HG03060 (cell line): ENCODE data around the gene COL7A1.
A peak's percentile ranks its signal among the peaks of the same experiment; 100 is the strongest.

Experiments used
- ATAC-seq: cut with Tn5 transposase; IDR thresholded peaks from one replicate; pipeline ENCODE4 v1.9.1; 2021; ENCODE audit warnings: low read depth, moderate number of reproducible peaks; ENCODE audit not compliant: unreplicated experiment

The COL7A1 gene

DNA sequence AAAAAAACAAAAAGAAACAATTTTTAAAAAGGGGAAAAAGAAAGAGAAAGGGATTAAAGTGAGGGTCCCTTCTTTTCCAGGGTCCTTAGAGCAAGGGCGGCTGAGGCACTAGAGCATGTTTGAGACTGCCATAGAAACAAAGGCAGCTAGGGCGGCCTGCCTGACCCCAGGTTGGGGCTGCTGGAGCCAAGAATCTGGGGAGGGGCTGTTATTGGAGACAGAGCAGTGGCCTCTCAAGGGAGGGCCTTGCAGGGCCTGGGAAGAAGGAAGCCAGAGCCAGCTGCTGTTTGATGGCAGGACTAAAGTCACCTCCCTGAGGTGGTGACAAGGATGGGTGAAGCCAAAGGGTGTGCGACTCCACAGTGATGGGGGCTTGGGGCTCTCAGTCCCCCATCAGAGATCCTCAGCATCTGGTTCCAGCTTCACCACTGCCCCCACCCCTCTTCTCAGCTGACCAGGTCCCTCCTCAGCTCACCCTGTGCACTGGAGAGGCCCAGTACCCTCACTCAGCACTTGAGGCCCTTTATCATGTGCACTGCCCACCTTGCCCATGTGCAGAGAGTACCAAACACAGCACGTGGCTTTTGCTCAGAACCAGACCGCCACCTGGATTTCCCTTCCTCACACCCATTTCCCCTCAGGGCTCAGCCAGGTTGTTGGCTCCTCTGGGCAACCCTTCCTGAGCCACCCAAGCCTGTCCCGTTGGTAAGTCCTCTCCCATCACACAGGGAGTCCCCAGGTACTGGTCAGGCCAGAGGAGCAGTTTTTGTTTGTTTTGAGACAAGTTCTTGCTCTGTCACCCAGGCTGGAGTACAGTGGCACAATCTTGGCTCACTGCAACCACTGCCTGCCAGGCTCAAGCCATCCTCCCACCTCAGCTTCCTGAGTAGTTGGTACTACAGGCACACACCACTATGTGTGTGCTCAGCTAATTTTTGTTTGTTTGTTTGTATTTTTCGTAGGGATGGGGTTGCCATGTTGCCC is 24.7 kb upstream of the COL7A1 start:
- ATAC-seq, result no peak

DNA sequence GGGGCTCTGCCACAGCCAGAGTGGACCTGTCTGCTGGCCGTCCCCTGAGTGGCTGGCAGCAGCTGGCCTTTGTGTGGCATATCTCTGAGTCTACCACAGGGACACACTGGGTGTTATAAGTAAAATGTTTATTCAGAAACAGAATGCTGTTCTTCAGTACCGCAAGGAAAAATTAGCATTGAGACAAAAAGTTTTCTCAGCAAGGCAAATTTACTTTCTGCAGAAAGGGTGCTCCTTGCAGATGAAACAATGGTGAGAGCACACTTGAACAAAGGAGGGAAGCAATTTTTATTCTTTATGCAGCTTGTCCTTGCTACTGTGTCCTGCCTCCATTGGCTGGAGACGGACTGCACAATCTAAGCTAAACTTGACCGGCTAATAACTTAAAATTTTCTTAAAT is 22.4 kb upstream of the COL7A1 start:
- ATAC-seq, result no peak

DNA sequence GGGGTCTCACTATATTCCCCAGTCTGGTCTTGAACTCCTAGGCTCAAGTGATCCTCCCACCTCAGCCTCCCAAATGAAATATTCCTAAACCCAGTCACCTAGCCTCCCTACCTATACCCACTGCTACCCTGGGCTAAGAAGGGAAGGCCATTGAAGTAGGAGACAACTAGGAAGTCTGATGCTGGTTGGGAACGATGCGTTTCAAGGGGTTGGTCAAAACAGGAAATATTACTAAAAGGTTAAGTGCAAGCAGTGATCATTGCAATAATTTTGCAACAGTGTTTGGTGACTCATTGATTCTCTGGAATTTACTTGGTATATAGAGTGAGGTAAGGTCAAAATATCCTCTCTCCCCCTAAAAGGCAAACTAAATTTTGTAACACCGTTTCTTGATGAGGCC is 18.9 kb upstream of the COL7A1 start:
- no peak for ATAC-seq

DNA sequence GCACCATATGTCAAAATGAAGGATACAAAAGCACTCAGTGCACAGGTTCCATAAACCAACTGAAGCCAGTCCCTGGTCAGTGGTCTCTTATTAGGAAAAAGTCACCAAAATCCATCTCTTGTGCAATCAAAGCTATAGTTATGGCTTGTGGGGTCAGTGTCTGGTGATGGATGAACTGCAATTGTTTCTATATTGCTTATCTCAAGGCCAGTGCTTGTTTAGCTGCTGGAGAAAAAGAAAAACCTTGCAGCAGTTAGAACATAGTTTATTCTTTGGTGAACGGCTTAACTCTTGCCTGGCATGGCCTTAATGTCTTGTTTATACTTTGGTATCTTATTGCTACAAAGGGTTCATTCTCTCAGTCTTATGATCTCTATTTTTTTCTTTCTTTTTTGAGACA is 17.2 kb upstream of the COL7A1 start:
- no peak for ATAC-seq

DNA sequence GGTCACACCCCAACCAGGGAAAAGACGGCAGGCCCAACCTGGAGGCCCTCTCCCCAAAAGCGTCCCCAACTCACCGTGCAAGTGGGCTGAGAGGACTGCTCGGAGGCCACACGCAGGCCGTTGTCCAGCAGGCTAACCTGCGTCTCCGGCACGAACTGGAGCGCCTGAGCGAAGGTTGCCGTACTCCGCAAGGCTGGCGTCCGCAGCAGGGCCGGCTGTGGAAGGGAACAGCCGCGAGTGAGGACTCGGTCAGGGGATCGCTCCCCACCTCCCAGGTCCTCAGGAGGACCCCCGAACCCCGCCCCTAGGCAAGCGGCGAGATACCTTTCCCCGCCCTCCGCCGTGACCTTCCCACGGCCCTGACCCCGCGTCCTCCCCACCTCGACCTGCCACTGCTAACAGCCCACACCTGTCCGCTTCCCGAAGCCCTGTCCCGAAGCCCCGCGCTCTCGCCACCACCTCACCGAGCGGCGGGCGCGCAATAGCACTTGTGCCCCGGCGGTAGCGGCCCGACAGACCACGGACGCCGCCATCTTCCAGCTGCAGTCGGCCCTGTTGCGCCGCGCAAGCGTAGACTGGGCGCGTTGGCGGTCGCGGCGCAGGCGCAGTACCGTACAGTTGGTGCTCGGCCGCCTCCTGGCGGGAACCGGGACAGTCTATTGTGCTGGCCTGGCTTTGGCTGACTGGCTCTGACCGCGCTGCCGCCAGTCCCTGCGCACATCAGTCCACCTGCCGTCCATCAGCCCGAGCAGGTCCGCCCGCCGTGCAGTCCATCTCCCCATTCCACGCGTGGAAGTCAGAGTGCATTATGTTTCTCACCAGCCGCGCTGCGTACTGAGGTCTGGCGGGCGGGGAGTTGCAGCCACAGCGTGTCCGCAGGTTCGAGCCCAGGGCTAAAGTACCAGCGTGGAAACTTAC is 14.2 kb upstream of the COL7A1 start, which contains the start of gene UQCRC1:
TSS of gene UQCRC1 (minus strand) at position 559 of the 918 bp plus-strand sequence. CDS start at position 533, 26 bp downstream.
- ATAC-seq, result peak; percentile 73

DNA sequence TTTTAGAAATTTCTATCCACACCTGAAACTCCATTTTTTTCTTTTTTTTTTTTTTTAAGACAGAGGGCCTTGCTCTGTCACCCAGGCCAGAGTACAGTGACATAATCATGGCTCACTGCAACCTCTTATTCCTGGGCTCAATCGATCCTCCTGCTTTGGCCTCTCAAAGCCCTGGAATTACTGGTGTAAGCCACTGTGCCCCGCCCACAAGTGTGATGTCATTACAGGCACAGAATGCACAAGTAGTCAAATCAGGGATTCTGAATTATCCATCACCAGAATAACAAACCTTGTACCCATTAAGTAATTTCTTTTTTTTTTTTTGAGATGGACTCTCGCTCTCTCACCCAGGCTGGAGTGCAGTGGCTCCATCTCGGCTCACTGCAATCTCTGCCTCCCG is 12.4 kb upstream of the COL7A1 start:
- ATAC-seq, result no peak

DNA sequence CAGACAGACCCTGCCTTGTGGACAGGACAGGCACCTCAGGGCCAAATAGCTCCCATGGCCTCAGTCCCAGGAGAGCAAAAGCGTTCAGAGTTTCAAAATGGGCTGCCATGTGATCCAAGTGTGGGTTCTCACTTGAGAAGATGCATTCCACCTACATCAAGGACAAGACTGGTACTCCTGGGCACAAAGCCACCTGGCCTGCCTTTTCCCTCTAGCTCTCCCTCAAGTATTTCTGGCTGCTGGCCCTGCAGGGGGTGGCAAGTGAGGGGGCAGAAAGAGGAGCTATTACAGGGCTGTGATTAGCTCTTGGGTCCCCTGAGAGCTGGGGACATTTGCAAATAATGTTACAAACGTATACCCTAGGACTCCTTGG is 6.5 kb upstream of the COL7A1 start:
- no peak for ATAC-seq

DNA sequence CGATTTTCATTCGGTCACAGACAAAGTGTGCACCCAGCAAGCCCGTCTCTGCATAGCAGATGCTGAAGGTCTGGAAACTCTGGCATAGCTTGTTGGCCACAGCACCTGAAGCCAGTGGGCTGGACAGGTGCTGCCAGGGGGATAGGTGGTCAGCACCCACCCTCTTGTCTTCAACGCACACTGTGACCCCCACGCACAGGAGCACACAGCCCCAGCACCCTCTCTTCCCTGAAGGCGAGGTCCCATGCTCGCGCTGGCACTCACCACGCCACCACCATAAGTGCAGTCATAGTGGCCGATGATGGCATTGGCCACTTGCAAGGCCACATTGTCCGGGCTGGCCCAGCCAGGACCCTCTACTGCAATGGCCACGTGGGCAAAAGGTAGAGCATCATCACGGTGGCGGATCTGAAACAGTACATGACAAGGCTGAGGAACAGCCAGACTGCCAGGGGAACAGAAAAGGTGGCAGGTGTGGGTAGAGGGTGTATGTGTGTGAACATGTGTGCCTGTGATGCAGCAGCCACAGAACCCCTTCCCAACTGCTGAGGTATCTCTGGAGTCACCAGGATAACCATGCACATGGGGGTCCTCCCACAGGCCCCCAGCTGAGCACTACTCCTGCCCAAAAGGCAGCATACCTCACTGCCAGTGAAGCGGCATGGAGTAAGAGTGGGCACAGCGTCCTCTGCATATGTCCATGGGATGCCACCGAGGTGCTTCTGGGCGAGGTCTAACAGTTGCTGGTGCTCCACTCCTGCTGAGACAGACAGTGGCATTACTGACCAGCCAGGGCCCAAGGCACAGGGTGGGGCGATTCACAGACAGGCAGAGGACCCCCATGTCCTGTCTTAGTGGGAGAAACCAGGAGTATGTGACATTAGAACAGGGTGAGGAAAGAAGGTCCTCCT is 5.8 kb upstream of the COL7A1 start:
- no peak for ATAC-seq

DNA sequence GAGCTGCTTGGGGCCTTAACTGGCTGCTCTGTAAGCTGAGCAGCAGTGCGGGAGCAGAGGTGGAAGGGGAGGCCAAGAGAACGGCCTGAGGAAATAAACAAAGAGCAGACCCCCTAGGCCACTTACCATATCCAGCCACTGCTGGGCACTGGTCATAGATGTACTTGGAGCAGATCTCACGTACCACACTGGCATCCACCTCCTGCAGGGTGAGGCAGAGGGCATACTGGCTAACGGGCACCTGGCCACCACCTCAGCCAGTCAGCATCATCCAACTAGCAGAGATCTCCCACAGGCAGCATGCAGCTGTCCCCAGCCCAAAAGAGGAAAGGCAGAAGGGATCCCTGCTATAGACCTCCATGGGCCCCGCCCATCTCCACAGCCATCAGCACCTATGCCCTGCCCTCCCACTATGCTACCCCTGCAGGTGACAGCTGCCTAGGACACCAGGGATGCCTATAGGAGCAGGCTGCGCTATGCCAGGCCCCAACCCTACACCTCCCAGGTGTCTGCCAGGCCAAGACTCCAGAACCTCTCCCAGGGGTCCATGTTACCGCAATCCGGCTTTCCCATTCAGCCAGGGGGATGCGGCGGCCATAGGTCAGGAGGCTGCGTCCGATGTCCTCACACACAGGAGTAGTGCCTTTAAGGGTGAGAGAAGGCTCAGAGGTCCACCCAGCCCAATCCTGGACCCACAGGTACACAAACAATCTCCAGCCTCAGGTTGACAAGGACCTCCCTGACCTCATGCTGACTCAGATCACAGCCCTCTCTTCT is 4.6 kb upstream of the COL7A1 start:
- no peak for ATAC-seq

DNA sequence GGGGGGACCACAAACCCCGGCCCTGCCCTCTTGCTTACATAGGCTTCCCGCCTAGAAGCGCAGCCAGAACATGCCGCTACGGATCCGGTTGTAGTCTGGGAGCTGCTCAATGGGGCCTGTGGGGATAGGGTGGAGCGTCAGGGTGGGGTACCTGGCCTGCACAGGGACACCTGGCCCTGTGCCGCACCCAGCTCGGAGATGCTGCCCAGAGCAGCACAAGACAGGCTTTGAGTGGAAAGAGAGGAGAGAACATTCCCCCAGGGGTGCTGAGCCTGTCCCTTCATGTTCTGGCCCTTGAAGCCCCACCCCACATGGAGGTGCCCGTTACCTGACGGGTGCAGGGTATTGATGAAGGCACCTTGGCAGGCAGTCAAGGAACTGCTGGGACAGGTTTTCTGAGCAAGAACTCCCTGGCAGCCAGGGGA is 4.0 kb upstream of the COL7A1 start:
- no peak for ATAC-seq

DNA sequence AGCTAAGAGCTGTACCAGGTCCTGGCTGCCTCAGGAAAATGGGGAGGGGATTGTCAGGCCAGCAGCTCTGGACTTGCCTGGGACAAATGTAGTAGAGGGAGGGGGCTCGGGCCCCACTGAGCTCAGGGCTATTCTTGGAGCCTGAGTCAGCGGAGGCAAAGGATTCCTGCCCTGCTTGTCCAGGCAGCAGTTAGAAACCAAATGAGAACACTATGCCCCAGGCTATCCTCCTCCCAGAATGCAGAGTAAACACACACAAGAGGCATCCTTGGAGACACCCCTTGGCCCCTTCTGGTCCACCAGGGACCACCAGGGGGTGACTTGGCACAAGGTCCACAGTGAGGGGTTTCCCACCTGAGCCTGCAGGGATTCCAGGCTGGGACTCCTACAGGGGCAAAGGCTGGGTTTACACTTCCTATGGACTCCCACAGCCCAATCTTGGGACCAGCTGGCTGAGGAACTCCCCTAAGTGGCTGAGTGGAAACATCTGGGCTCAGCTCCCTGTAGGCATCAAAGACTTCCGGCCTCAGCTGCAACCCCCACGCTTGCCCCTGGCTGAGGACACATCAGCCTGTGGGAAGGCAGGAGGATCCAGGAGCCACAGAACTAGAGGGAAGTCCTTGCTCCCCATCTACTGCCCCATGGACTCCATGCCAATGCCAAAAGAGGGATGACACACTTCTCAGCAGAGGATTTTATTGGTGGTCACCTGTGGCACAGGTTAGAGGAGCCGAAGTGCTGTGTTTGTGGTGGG is 3.4 kb upstream of the COL7A1 start:
- no peak for ATAC-seq

DNA sequence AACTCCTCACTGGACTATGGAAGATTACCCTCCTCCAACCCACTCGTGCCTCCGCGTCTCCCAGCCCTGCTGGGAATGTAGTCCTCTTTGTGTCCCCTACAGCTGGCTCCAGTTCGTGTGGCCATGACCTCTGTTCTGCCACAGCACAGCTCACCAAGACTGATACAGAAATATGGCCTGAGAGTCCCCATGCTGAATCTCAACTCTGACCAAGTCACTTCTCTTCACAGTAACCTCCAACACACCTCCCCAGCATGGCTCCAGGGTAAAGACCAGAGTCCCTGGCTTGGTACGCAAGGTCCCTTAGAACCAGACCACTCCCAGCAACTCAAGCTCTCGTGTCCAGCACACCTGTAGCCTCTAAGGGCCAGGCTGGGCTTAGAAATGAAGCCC is 2.3 kb upstream of the COL7A1 start:
- ATAC-seq, result no peak

DNA sequence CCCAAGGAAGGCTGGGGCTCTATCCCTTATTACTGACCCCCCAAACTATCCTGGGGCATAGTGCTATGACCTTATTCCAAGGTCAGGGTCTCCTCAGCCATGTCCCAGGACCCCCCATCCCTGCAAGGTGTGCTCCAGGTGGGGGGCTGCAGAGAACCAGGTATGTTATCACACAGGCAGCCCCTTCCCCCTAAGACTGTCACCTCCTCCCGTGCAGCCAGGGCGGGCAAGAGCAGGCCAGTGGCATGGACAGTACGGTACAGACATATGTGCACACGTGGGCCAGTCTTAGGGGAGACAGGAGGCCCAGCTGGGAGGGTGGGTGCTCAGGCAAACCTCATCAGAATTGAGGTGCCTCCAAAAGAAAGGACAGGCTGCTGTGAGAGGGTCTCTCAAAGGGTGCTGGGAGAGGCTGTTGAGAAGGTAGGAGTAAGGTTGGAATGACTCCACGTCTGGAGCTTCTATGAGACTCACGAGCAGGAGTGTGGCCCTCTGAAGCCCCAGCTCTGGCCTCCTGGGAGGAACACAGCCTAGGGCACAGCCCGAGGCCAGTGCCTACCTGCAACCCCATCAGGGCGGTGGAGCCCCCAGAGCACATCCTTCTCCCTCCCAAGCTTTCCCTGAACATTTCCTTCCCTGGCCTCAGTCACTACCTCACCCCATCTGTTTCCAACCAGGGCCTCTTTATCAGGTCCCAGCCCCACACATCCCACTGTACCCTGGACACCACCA is 1.7 kb upstream of the COL7A1 start:
- ATAC-seq, result no peak

DNA sequence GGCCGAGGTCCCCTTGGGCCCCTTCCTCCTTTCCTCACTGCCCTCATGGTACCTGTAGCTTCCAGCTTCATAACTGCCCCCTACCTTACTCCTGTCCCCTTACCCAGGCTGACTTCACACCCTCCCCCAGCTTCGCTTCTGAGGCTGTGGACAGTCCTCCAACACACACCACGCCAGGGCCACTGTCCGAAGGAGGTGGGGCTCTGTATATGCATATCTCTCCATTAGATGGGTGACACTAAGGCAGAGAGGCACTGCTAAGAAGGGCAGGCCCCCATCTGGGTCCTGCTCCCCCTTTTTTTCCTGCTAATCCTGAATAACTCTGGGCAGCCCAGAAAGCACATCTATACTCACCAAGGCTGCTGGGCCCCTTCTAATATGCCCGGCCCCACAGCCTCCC is 1.0 kb upstream of the COL7A1 start:
- no peak for ATAC-seq

DNA sequence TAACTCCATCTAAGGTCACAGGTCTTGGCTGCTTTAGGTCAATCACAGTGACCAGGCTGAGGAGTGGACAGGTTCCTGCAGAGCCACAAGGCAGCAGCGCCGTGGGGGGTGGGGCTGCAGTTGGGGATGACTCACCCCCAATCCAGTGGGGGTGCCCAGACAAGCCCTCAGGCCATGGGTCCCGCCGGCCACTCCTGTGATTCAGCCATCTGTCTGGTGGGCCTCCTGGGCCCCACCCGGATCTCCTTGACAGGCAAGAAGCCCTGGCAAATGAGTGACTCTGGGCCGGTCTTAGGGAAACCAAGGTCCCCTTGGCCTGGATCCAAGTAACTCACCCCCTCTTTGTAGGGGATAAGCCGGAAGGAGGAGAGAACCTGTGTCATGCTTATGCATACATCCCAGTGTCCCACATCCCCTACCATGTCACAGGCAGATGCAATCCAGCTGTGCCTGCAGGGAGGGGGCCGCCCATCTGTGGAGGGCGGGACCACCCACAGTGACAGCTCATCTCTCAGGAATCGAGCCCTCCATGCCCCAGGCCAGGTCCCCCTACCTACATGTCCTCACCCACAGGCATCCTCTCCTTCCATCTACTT is 495 bp upstream of the COL7A1 start:
- ATAC-seq, result no peak

DNA sequence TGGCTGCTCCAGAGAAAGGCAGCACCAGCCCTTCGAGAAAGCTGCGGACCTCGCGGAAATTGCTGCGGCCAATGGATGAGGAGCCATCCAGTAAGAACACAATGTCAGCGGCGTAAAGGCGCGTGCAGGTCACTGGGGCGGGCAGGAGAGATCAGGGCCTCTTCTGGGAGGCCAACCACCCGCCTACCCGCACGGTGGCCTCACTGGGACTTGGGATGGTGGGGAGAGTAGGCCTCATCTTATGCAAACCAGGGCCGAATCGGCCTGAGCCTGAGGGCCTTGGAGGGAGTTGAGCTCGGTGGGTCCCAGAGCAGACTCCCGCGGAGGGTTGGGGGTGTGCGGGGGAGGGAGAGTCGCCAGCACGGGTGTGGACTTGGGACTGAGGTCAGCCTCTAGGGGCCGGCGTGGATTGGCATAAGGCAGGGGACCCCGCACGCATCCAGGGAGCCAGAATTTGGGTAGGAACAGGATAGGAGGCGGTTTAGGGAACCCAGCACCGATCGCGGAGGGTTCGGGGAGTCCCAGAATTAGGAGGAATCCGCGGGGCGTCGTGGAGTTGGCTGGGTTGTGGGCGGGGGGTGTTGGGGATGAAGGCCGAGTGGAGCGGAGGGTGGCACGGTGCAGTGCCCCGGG is 596 bp downstream of the COL7A1 start:
- ATAC-seq, result no peak

DNA sequence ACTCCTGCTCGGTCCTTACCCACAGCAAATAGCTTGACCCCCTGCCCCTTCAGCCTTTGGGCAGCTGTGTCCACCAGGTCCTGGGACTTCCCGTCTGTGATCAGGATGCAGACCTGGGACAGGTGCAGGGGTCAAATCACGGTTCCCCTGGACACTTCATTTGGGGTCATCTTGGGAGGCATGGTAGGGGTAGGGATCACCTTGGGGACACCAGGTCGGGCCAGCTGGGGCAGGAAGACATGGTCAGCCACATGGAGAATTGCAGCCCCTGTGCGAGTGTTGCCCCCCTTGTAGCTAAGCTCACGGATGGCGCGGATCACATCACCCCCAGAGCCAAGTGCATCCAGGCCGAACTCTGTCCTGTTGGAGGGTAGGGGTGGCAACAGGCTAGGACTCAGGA is 1.8 kb downstream of the COL7A1 start:
- no peak for ATAC-seq
